Lower leg skin (tissue), 3 donors: ENCODE data around the gene TFE3.

Experiments
- POLR2A ChIP-seq, 2 donors: fragments of 450-650 bp; IDR thresholded peaks; one replicate each; pipeline ENCODE4 v1.6.1; 2016 to 2017; ENCODE audit warnings: antibody characterized with exemption in 2 of 2, mild to moderate bottlenecking in 1 of 2, moderate library complexity in 1 of 2
- TF ChIP-seq, protein P1 (sequence below), 3 donors: fragments of 450-650 bp; IDR thresholded peaks; one replicate each; pipeline ENCODE4 v1.5.1; 2016; ENCODE audit warnings: antibody characterized with exemption in 3 of 3, mild to moderate bottlenecking in 3 of 3, moderate library complexity in 2 of 3

DNA sequence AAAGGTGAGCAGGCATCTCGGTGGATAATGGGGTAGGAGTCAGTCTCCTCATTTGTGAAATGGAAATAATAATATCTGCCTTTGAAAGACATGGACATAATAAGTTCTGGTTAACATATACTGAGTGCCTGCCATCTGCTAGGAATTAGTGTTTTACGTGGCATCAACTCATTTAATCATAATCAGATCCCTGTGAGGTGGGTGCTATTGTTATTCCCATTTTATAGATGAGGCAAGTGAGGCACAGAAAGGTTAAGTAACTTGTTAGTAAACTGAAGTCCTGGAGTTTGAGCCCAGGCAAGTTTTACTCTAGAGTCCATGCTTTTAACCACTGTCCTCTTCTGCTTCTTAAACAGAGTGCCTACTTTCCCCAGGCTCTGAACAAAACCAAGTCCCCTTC, 23.1 kb upstream of the TFE3 start:
- TF ChIP-seq, protein P1, sequence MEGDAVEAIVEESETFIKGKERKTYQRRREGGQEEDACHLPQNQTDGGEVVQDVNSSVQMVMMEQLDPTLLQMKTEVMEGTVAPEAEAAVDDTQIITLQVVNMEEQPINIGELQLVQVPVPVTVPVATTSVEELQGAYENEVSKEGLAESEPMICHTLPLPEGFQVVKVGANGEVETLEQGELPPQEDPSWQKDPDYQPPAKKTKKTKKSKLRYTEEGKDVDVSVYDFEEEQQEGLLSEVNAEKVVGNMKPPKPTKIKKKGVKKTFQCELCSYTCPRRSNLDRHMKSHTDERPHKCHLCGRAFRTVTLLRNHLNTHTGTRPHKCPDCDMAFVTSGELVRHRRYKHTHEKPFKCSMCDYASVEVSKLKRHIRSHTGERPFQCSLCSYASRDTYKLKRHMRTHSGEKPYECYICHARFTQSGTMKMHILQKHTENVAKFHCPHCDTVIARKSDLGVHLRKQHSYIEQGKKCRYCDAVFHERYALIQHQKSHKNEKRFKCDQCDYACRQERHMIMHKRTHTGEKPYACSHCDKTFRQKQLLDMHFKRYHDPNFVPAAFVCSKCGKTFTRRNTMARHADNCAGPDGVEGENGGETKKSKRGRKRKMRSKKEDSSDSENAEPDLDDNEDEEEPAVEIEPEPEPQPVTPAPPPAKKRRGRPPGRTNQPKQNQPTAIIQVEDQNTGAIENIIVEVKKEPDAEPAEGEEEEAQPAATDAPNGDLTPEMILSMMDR (IDR thresholded peaks at IDR 0.05): no peak
- TF ChIP-seq POLR2A (IDR thresholded peaks at IDR 0.05): no peak
